Vagina (tissue), 2 donors: Measurements from ENCODE around the gene TRIO. TPM values are rescaled to one million over a fixed set of nuclear protein-coding genes. Genes with fewer than 3 reads are reported as not detected.

Experiments used
- DNase-seq, 2 donors: peaks; one replicate each; pipeline ENCODE4 v3.0.0-alpha.2; 2017; ENCODE audit errors: extremely low spot score in 2 of 2
- H3K27ac ChIP-seq: fragments of 200-600 bp; sonication (generic); one replicate; pipeline ENCODE4 v1.5.1; 2019
- H3K27me3 ChIP-seq: fragments of 200-600 bp; sonication (generic); one replicate; pipeline ENCODE4 v1.5.1; 2019
- H3K36me3 ChIP-seq, 2 donors: fragments of 200-600 bp; sonication (generic); one replicate each; pipeline ENCODE4 v1.5.1; 2017 to 2019
- H3K4me1 ChIP-seq: fragments of 200-600 bp; sonication (generic); one replicate; pipeline ENCODE4 v1.5.1; 2019
- H3K4me3 ChIP-seq, 2 donors: fragments of 200-600 bp; sonication (generic); 1 replicate in 1 of 2; 2 replicates in 1 of 2; pipeline ENCODE4 v1.5.1; 2016 to 2019
- H3K9me3 ChIP-seq: fragments of 200-600 bp; sonication (generic); one replicate; pipeline ENCODE4 v1.5.1; 2019
- POLR2A ChIP-seq, 2 donors: fragments of 450-650 bp; IDR thresholded peaks; one replicate each; pipeline ENCODE4 v1.6.1; 2017; ENCODE audit warnings: antibody characterized with exemption in 2 of 2, mild to moderate bottlenecking in 2 of 2, moderate library complexity in 2 of 2
- POLR2AphosphoS5 ChIP-seq, 2 donors: sonication (generic); formaldehyde crosslinking; IDR thresholded peaks; one replicate each; pipeline ENCODE4 v1.9.0; 2017; ENCODE audit warnings: antibody characterized with exemption in 2 of 2, mild to moderate bottlenecking in 2 of 2, low read depth in 1 of 2; ENCODE audit not compliant: insufficient read depth in 1 of 2
- intact Hi-C: fragments of 100-400 bp; cut with DNase I; formaldehyde crosslinking; loops from one replicate; pipeline ENCODE4 v1.15.1; 2023
- total RNA-seq: library from RNA; depleted of rRNA; stranded (reverse); fragments of >200 nt; gene quantifications from one replicate; pipeline ENCODE4 v1.2.3, GENCODE V29; 2016
- TF ChIP-seq, protein P1 (sequence below), 3 experiments: fragments of 450-650 bp in 2 of 3; fragments of 200-600 bp in 1 of 3; sonication (generic) in 1 of 3; IDR thresholded peaks; one replicate each; pipeline ENCODE4 v1.5.1; 2017 to 2019; ENCODE audit warnings: antibody characterized with exemption in 3 of 3, mild to moderate bottlenecking in 2 of 3, moderate library complexity in 2 of 3

Gene TRIO
- total RNA-seq, 1 donor from 2014 or later = 142 TPM

DNA sequence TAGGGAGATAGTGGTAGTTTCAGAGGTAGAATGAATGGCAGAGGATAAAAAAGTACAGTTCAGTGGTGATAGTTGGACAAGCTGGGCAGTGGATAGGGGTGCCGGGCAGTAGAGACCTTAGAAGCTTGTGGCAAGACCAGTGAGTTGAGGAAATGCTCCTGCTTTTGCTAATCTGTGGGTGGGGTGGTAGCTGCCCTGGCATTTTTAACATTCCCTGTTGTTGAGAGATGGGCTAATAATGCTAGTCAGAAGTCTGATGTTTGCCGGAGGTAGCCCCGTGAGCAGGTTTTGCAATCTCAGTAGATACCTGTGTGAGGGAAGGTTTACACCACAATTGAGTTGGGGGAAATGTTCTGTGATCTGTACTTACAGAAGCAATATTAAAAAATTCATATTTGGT is 91.1 kb downstream of the TRIO start:
- Histone ChIP-seq H3K27me3 (no peaks in the 10 kb centered on the region), H3K4me3 (no peak overlapping the region), H3K27ac (no peak overlapping the region), H3K9me3 (no peaks in the 10 kb centered on the region), H3K4me1 (peaks cover 15% of the 10 kb centered on the region), H3K36me3 (no peaks in the 10 kb centered on the region)
- intact Hi-C loops = no loop called here
- no peak for DNase-seq
- TF ChIP-seq, protein P1, sequence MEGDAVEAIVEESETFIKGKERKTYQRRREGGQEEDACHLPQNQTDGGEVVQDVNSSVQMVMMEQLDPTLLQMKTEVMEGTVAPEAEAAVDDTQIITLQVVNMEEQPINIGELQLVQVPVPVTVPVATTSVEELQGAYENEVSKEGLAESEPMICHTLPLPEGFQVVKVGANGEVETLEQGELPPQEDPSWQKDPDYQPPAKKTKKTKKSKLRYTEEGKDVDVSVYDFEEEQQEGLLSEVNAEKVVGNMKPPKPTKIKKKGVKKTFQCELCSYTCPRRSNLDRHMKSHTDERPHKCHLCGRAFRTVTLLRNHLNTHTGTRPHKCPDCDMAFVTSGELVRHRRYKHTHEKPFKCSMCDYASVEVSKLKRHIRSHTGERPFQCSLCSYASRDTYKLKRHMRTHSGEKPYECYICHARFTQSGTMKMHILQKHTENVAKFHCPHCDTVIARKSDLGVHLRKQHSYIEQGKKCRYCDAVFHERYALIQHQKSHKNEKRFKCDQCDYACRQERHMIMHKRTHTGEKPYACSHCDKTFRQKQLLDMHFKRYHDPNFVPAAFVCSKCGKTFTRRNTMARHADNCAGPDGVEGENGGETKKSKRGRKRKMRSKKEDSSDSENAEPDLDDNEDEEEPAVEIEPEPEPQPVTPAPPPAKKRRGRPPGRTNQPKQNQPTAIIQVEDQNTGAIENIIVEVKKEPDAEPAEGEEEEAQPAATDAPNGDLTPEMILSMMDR (IDR thresholded peaks at IDR 0.05) = no peak
- TF ChIP-seq POLR2A (IDR thresholded peaks at IDR 0.05) = no peak
- no peak for TF ChIP-seq POLR2AphosphoS5 (IDR thresholded peaks at IDR 0.05; ENCODE audit: insufficient read depth in 1 of 2, low read depth in 1 of 2)

DNA sequence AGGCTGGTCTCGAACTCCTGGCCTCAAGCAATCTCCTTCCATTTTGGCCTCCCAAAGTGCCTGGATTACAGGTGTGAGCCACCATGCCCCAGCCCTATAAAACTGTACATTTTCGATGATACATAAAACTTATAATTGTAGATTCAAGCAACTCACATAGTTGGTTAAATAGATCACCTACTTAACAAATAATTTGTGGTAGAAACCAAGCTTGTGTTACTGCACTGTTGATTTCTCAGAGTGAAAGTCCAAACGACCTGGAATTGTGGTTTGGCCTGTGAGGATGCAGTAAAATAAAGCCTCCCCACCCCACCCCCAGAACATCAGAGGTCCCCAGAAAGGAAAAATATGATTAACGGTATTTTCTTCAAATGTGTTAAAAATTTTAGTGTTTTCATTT is 92.7 kb downstream of the TRIO start:
- no peaks in the 10 kb centered on the region for H3K27me3 ChIP-seq
- no peak for TF ChIP-seq POLR2A (IDR thresholded peaks at IDR 0.05)
- TF ChIP-seq, protein P1 (IDR thresholded peaks at IDR 0.05) = no peak
- TF ChIP-seq POLR2AphosphoS5 (IDR thresholded peaks at IDR 0.05; ENCODE audit: insufficient read depth in 1 of 2, low read depth in 1 of 2) = no peak
- no peaks in the 10 kb centered on the region for H3K9me3 ChIP-seq
- H3K4me1 ChIP-seq = peaks cover 19% of the 10 kb centered on the region
- no peak for DNase-seq
- H3K4me3 ChIP-seq = no peak overlapping the region
- no peak overlapping the region for H3K27ac ChIP-seq
- intact Hi-C loops = no loop called here
- no peaks in the 10 kb centered on the region for H3K36me3 ChIP-seq

DNA sequence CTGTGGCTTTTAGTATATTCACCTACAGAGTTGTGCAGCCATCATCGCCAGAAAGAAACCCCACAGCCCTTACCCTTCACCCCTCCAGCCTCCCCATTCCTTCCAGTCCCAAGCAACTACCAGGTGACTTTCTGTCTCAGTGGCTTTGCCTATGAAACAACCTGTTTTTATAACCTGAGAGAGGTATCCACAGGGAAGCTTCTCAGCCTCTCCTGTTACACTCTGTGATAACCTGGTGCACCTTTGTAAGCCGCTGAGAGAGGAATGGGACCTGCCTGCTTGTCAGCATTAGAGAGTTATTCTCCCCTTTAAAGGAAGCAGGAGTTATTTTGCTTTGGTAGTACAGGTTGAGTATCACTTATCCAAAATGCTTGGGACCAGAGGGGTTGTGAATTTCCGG is 93.6 kb downstream of the TRIO start:
- no peak for DNase-seq
- TF ChIP-seq, protein P1 (IDR thresholded peaks at IDR 0.05) = no peak
- TF ChIP-seq POLR2A (IDR thresholded peaks at IDR 0.05) (no peak), POLR2AphosphoS5 (IDR thresholded peaks at IDR 0.05; ENCODE audit: insufficient read depth in 1 of 2, low read depth in 1 of 2) (no peak)
- Histone ChIP-seq H3K27ac (no peak overlapping the region), H3K4me1 (peaks cover 11% of the 10 kb centered on the region), H3K9me3 (no peaks in the 10 kb centered on the region), H3K36me3 (no peaks in the 10 kb centered on the region), H3K27me3 (no peaks in the 10 kb centered on the region), H3K4me3 (no peak overlapping the region)
- intact Hi-C loops = no loop called here

DNA sequence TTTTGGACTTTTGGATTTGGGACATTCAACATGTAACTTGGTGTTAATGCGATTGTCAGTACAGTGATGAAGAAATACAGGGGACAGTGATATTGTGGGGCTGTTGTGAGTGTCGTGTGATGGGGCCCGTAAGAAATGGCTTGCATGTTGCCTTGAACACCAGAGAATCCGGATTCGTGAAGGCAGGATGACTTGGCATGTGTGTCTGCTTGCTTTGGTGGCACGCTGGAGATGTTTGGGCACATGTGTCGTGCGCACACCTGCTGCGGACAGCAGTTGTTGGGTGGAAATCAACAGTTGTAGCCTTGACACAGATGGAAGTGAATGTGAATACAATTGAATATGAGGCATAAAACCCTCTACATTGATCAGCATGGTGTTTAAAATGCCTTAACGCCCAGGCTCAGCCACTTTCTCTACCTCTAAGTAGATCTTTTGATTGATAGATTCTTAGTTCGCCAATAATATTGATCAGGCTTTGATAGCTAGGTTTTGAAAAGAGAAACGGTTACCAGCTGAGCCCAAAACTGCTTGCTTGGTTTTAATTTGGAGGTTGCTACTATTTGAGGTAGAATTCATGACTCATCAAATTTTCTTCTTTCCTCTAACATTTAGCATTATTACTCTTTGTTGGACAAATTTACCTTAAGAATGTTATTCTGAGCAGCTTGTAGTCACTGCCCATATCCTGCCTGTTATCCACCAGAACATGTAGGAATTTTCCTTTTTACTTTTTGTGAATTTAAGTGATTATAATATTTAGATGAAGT is 94.4 kb downstream of the TRIO start:
- intact Hi-C loops = no loop called here
- H3K9me3 ChIP-seq = no peaks in the 10 kb centered on the region
- H3K27me3 ChIP-seq = no peaks in the 10 kb centered on the region
- H3K27ac ChIP-seq = no peak overlapping the region
- H3K4me1 ChIP-seq = peaks cover 11% of the 10 kb centered on the region
- DNase-seq = no peak
- H3K4me3 ChIP-seq = no peak overlapping the region
- no peaks in the 10 kb centered on the region for H3K36me3 ChIP-seq
- TF ChIP-seq POLR2AphosphoS5 (IDR thresholded peaks at IDR 0.05; ENCODE audit: insufficient read depth in 1 of 2, low read depth in 1 of 2) = no peak
- no peak for TF ChIP-seq POLR2A (IDR thresholded peaks at IDR 0.05)
- TF ChIP-seq, protein P1 (IDR thresholded peaks at IDR 0.05) = no peak

DNA sequence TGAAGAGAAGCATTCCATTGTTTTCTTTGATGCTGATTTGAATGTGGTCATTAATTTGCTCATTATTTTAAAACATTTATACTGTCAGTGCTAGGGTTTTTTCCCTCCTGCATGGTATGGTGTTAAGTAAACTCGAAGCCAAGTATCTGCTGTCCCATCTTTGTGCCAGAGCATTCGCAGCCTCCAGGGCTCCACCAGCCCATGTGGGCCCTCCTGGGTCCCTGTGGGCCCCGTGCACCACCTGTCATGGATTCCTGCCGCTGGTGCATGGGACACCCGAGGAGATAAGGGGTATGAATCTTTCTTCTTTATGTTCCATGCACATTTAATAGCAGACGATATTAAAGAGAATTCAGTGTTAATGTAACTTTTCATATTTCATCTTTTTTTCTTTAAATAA is 95.1 kb downstream of the TRIO start:
- Histone ChIP-seq H3K36me3 (no peaks in the 10 kb centered on the region), H3K27me3 (no peaks in the 10 kb centered on the region), H3K9me3 (no peaks in the 10 kb centered on the region), H3K27ac (no peak overlapping the region), H3K4me3 (no peak overlapping the region), H3K4me1 (peaks cover 12% of the 10 kb centered on the region)
- intact Hi-C loops = no loop called here
- DNase-seq = no peak
- TF ChIP-seq, protein P1 (IDR thresholded peaks at IDR 0.05) = no peak
- no peak for TF ChIP-seq POLR2AphosphoS5 (IDR thresholded peaks at IDR 0.05; ENCODE audit: insufficient read depth in 1 of 2, low read depth in 1 of 2)
- no peak for TF ChIP-seq POLR2A (IDR thresholded peaks at IDR 0.05)
